Stomach (tissue), 9 donors: Measurements from ENCODE around the gene PLP1. TPM values are rescaled to one million over a fixed set of nuclear protein-coding genes. Genes with fewer than 3 reads are reported as not detected.

Experiments used
- DNase-seq, 2 donors: peaks; one replicate each; pipeline versions ENCODE4 v3.0.0 to v3.0.0-alpha.2; 2013 to 2019
- H3K27ac ChIP-seq, 5 donors: fragments of 200-600 bp in 4 of 5; sonication (generic) in 4 of 5; one replicate each; pipeline ENCODE4 v1.5.1; 2013 to 2019; ENCODE audit warnings: mild to moderate bottlenecking in 1 of 5, moderate library complexity in 1 of 5
- H3K27me3 ChIP-seq, 3 donors: fragments of 200-600 bp; sonication (generic); one replicate each; pipeline ENCODE4 v1.5.1; 2017 to 2019; ENCODE audit warnings: mixed run types in 1 of 3
- H3K36me3 ChIP-seq, 4 donors: fragments of 200-600 bp; sonication (generic); 1 replicate in 3 of 4; 2 replicates in 1 of 4; pipeline ENCODE4 v1.5.1; 2016 to 2019
- H3K4me1 ChIP-seq, 4 donors: fragments of 200-600 bp; sonication (generic); one replicate each; pipeline ENCODE4 v1.5.1; 2016 to 2019
- H3K4me3 ChIP-seq, 4 donors: fragments of 200-600 bp; sonication (generic) in 3 of 4; one replicate each; pipeline ENCODE4 v1.5.1; 2016 to 2019; ENCODE audit warnings: mild to moderate bottlenecking in 1 of 4
- H3K9me3 ChIP-seq, 4 donors: fragments of 200-600 bp; sonication (generic); one replicate each; pipeline ENCODE4 v1.5.1; 2016 to 2019
- CTCF ChIP-seq, 7 experiments: fragments of 450-650 bp in 4 of 7; fragments of 200-600 bp in 3 of 7; sonication (generic) in 3 of 7; IDR thresholded peaks; one replicate each; pipeline ENCODE4 v1.5.1; 2016 to 2019; ENCODE audit warnings: antibody characterized with exemption in 7 of 7, control low read depth in 2 of 7, mild to moderate bottlenecking in 1 of 7
- EP300 ChIP-seq: sonication (generic); formaldehyde crosslinking; IDR thresholded peaks from one replicate; pipeline ENCODE4 v1.6.1; 2017; ENCODE audit warnings: antibody characterized with exemption
- POLR2A ChIP-seq, 4 donors: fragments of 450-650 bp; IDR thresholded peaks; one replicate each; pipeline ENCODE4 v1.6.1; 2016; ENCODE audit warnings: antibody characterized with exemption in 4 of 4, control low read depth in 2 of 4, mild to moderate bottlenecking in 1 of 4, moderate library complexity in 1 of 4
- POLR2AphosphoS5 ChIP-seq, 3 donors: sonication (generic); formaldehyde crosslinking; IDR thresholded peaks; one replicate each; pipeline ENCODE4 v1.6.1; 2016; ENCODE audit warnings: antibody characterized with exemption in 3 of 3
- WGBS, 5 donors: extraction: QIAGEN DNeasy Blood & Tissue Kit in 3 of 5; methylation state at CpG; one replicate each; pipeline versions ENCODE4 v1.1.5 to v1.1.7; 2013 to 2018; 5-methylcytosine and 5-hydroxymethylcytosine counted together
- intact Hi-C: fragments of 100-400 bp; cut with DNase I; formaldehyde crosslinking; loops from one replicate; pipeline ENCODE4 v1.15.1; 2023; ENCODE audit warnings: low total_unique reads
- polyA plus RNA-seq, 3 donors: library from polyadenylated mRNA; stranded (reverse); fragments of 200-250 nt; gene quantifications; one replicate each; pipeline ENCODE4 v1.2.3, GENCODE V29; 2013
- total RNA-seq, 5 donors: library from RNA; depleted of rRNA; stranded (reverse); fragments of >200 nt; gene quantifications; one replicate each; pipeline versions ENCODE4 v1.1.0 to v1.2.3, GENCODE V29; 2014 to 2016
- donor health status: healthy with polysubstance abuse.
- donor health status: Bipolar disorder and iron deficiency.
- donor health status: healthy.

Gene PLP1
- total and polyA plus RNA-seq, 8 donors, result 2.2 to 36.9 (median 6.3) TPM

- Histone ChIP-seq H3K9me3 (no peaks in the 10 kb centered on the region), H3K36me3 (no peaks in the 10 kb centered on the region), H3K4me3 (peak overlapping the region in 3 of 4 donors; percentile 57 to 66 (median 60)), H3K27ac (peak overlapping the region in 2 of 5 donors; percentile 7 to 88), H3K4me1 (no peaks in the 10 kb centered on the region), H3K27me3 (peaks cover 0 to 9% (median 0%) of the 10 kb centered on the region in 3 donors)
- TF ChIP-seq EP300, result no peak
- TF ChIP-seq CTCF (IDR thresholded peaks at IDR 0.05), result no peak
- no peak for TF ChIP-seq POLR2A (IDR thresholded peaks at IDR 0.05)
- 64 to 80% (median 72%) methylated on average over 6 to 7 of the region's 7 CpGs for WGBS, 5 donors
- intact Hi-C loops, result no loop called here
- DNase-seq, result no peak
These were observed 54.2 kb downstream of the PLP1 start for GRCh38 chrX:103830848-103831247.

- DNase-seq, result peak in 1 of 2 donors; percentile 72
- H3K9me3 ChIP-seq, result no peaks in the 10 kb centered on the region
- H3K4me3 ChIP-seq, result peak overlapping the region; percentile 57 to 66 (median 59)
- intact Hi-C loops, result no loop called here
- no peak for TF ChIP-seq POLR2AphosphoS5 (IDR thresholded peaks at IDR 0.05)
- no peak for TF ChIP-seq POLR2A (IDR thresholded peaks at IDR 0.05)
- TF ChIP-seq CTCF (IDR thresholded peaks at IDR 0.05), result no peak
- no peak for TF ChIP-seq EP300
- no peaks in the 10 kb centered on the region for H3K4me1 ChIP-seq
- no peaks in the 10 kb centered on the region for H3K36me3 ChIP-seq
- H3K27me3 ChIP-seq, result peaks cover 0 to 9% (median 0%) of the 10 kb centered on the region in 3 donors
- WGBS, 5 donors, result 14 to 32% (median 22%) methylated on average over 11 of the region's 11 CpGs
- H3K27ac ChIP-seq, result peak overlapping the region in 4 of 5 donors; percentile 66 to 88 (median 76)
These were observed 54.7 kb downstream of the PLP1 start for GRCh38 chrX:103831342-103831802.

- H3K27ac ChIP-seq, result peak within 1 kb of the TSS; percentile 38 to 88 (median 68)
- H3K4me1 ChIP-seq, result no peaks in the 10 kb centered on the region
- no peaks in the 10 kb centered on the region for H3K36me3 ChIP-seq
- H3K4me3 ChIP-seq, result peak within 1 kb of the TSS; percentile 57 to 66 (median 59)
- peaks cover 0 to 9% (median 0%) of the 10 kb centered on the region in 3 donors for H3K27me3 ChIP-seq
- DNase-seq, result peak; percentile 31 to 87
- TF ChIP-seq POLR2AphosphoS5 (IDR thresholded peaks at IDR 0.05), result no peak
- TF ChIP-seq EP300, result no peak
- TF ChIP-seq POLR2A (IDR thresholded peaks at IDR 0.05), result no peak
- TF ChIP-seq CTCF (IDR thresholded peaks at IDR 0.05), result no peak
- intact Hi-C loops, result no loop called here
- 1 to 15% (median 3%) methylated on average over 8 to 54 of the region's 54 CpGs for WGBS, 5 donors
- H3K9me3 ChIP-seq, result no peaks in the 10 kb centered on the region
These were observed 55.3 kb downstream of the PLP1 start, which contains the start of gene RAB9B for GRCh38 chrX:103831803-103832544. TSS of gene RAB9B (minus strand) at chrX:103832257. CDS start at chrX:103825784, 6,473 bp downstream.

GRCh38 chrX:103839404-103839803, 62.8 kb downstream of the PLP1 start:
- Histone ChIP-seq H3K36me3 (no peaks in the 10 kb centered on the region), H3K4me1 (no peaks in the 10 kb centered on the region), H3K27me3 (no peaks in the 10 kb centered on the region), H3K4me3 (no peak overlapping the region), H3K9me3 (no peaks in the 10 kb centered on the region), H3K27ac (no peak overlapping the region)
- TF ChIP-seq CTCF (IDR thresholded peaks at IDR 0.05) (no peak), POLR2A (IDR thresholded peaks at IDR 0.05) (no peak), EP300 (no peak), POLR2AphosphoS5 (IDR thresholded peaks at IDR 0.05) (no peak)
- no peak for DNase-seq
- intact Hi-C loops, result no loop called here
- 42 to 86% (median 71%) methylated on average over 1 of the region's 1 CpG for WGBS, 5 donors

Other genes starting within 250 kb of the PLP1 start
- 100 to 1,000 TPM in 2 of 5 donors, 10 to 100 TPM in 2, 1 to 10 TPM in 1; 5.8 to 247 (median 59.8) TPM for gene TCEAL4, start 191.3 kb upstream of the PLP1 start, total RNA-seq
- gene TCEAL4, start 191.3 kb upstream of the PLP1 start, polyA plus RNA-seq, result 100 to 1,000 TPM; 174 to 247 (median 186) TPM
- 10 to 100 TPM; 16.3 to 33.6 (median 22.8) TPM for gene TCEAL3, start 168.9 kb upstream of the PLP1 start, total RNA-seq
- 10 to 100 TPM; 42.2 to 57.3 (median 56.3) TPM for gene TCEAL3, start 168.9 kb upstream of the PLP1 start, polyA plus RNA-seq
- 100 to 1,000 TPM in 1 of 5 donors, 10 to 100 TPM in 3, 1 to 10 TPM in 1; 2.9 to 183 (median 43.9) TPM for gene TCEAL1, start 147.9 kb upstream of the PLP1 start, total RNA-seq
- gene TCEAL1, start 147.9 kb upstream of the PLP1 start, polyA plus RNA-seq, result 10 to 100 TPM; 40.5 to 44.6 (median 43.1) TPM
- 100 to 1,000 TPM; 104 to 441 (median 238) TPM for gene MORF4L2, start 90.1 kb upstream of the PLP1 start, total RNA-seq
- gene MORF4L2, start 90.1 kb upstream of the PLP1 start, polyA plus RNA-seq, result 100 to 1,000 TPM; 167 to 268 (median 259) TPM
- gene TMEM31, start 65.9 kb upstream of the PLP1 start, total RNA-seq, result not detected
- gene TMEM31, start 65.9 kb upstream of the PLP1 start, polyA plus RNA-seq, result not detected
- 10 to 100 TPM in 1 of 5 donors, 1 to 10 TPM in 3, not detected in 1; 1.2 to 11.0 (median 4.0) TPM for gene RAB9B, start 55.4 kb downstream of the PLP1 start, total RNA-seq
- gene RAB9B, start 55.4 kb downstream of the PLP1 start, polyA plus RNA-seq, result 1 to 10 TPM in 2 of 3 donors, under 1 TPM in 1; 0.76 to 2.3 (median 1.4) TPM
- 1 to 10 TPM in 2 of 5 donors, not detected in 3; 3.8 to 8.8 TPM for gene TMSB15B, start 185.8 kb downstream of the PLP1 start, total RNA-seq
- gene TMSB15B, start 185.8 kb downstream of the PLP1 start, polyA plus RNA-seq, result 1 to 10 TPM; 5.3 to 9.6 (median 5.7) TPM
- not detected for gene H2BW1, start 236.9 kb downstream of the PLP1 start, total RNA-seq
- gene H2BW1, start 236.9 kb downstream of the PLP1 start, polyA plus RNA-seq, result not detected